HEK293 (cell line): Measurements from ENCODE around the gene USP7.

ENCODE experiments used
- CTCF ChIA-PET: fragments of 350-600 bp; formaldehyde crosslinking; extraction: SDS; loops from one replicate; lab custom pipeline; 2021; ENCODE audit warnings: antibody characterized with exemption; lab: Yijun Ruan, JAX
- POLR2A ChIA-PET: fragments of 300-600 bp; formaldehyde crosslinking; extraction: SDS; loops from one replicate; lab custom pipeline; 2020; ENCODE audit warnings: antibody characterized with exemption, inconsistent platforms; lab: Yijun Ruan, JAX
- H3K27ac ChIP-seq: fragments of 200-500 bp; sonication (Bioruptor generic); 2 replicates; pipeline ENCODE4 v1.5.1; 2014; ENCODE audit warnings: low read depth, low read length, control low read depth, inconsistent platforms; ENCODE audit errors: extremely low read depth
- H3K36me3 ChIP-seq, 2 experiments: fragments of 200-500 bp in 1 of 2; sonication (Bioruptor generic) in 1 of 2; 1 replicate in 1 of 2; 2 replicates in 1 of 2; pipeline ENCODE4 v1.5.1; 2014 to 2017; ENCODE audit warnings: inconsistent platforms in 2 of 2, low read length in 2 of 2; ENCODE audit not compliant: control insufficient read depth in 2 of 2, insufficient read depth in 1 of 2
- H3K4me1 ChIP-seq: fragments of 200-500 bp; sonication (Bioruptor generic); 2 replicates; pipeline ENCODE4 v1.5.1; 2014; ENCODE audit warnings: mild to moderate bottlenecking, low read length, inconsistent platforms; ENCODE audit not compliant: control insufficient read depth, insufficient read depth
- H3K4me3 ChIP-seq: 2 replicates; pipeline ENCODE4 v1.5.1; 2011; ENCODE audit warnings: low read depth, mild to moderate bottlenecking, control low read depth, low read length, moderate library complexity
- H3K9me3 ChIP-seq: fragments of 200-500 bp; sonication (Bioruptor generic); 2 replicates; pipeline ENCODE4 v1.5.1; 2014; ENCODE audit warnings: low read depth, low read length, inconsistent platforms; ENCODE audit not compliant: control insufficient read depth, insufficient read depth
- MZF1 ChIP-seq: fragments of 450-650 bp; formaldehyde crosslinking; IDR thresholded peaks from 2 replicates; pipeline ENCODE4 v1.5.1; 2017; ENCODE audit warnings: missing biosample characterization, missing genetic modification characterization, borderline replicate concordance
- PRDM10 ChIP-seq: fragments of 450-650 bp; formaldehyde crosslinking; IDR thresholded peaks from 2 replicates; pipeline ENCODE4 v1.5.1; 2016; ENCODE audit warnings: missing biosample characterization, missing genetic modification characterization
- SALL2 ChIP-seq: fragments of 450-650 bp; formaldehyde crosslinking; IDR thresholded peaks from 2 replicates; pipeline ENCODE4 v1.5.0; 2017; ENCODE audit warnings: missing biosample characterization, mild to moderate bottlenecking, missing genetic modification characterization, borderline replicate concordance
- ZFP37 ChIP-seq: fragments of 450-650 bp; formaldehyde crosslinking; IDR thresholded peaks from 2 replicates; pipeline ENCODE4 v1.5.1; 2016; ENCODE audit warnings: missing biosample characterization, missing genetic modification characterization
- ZNF132 ChIP-seq: fragments of 450-650 bp; formaldehyde crosslinking; IDR thresholded peaks from 2 replicates; pipeline ENCODE4 v1.5.1; 2017; ENCODE audit warnings: missing biosample characterization, missing genetic modification characterization, borderline replicate concordance
- ZNF148 ChIP-seq: fragments of 450-650 bp; formaldehyde crosslinking; IDR thresholded peaks from 2 replicates; pipeline ENCODE4 v1.5.0; 2017; ENCODE audit warnings: missing biosample characterization, missing genetic modification characterization, borderline replicate concordance
- ZNF398 ChIP-seq: fragments of 450-650 bp; formaldehyde crosslinking; IDR thresholded peaks from 2 replicates; pipeline ENCODE4 v1.5.1; 2017; ENCODE audit warnings: missing biosample characterization, missing genetic modification characterization
- ZNF530 ChIP-seq: fragments of 450-650 bp; formaldehyde crosslinking; IDR thresholded peaks from 2 replicates; pipeline ENCODE4 v1.5.1; 2016; ENCODE audit warnings: low read depth, missing biosample characterization, missing genetic modification characterization
- ZNF585B ChIP-seq: fragments of 450-650 bp; formaldehyde crosslinking; IDR thresholded peaks from 2 replicates; pipeline ENCODE4 v1.5.1; 2016; ENCODE audit warnings: missing biosample characterization, missing genetic modification characterization
- ZNF660 ChIP-seq: fragments of 450-650 bp; IDR thresholded peaks from 2 replicates; pipeline ENCODE4 v1.5.1; 2018; ENCODE audit warnings: missing biosample characterization, mild to moderate bottlenecking, missing genetic modification characterization
- ZNF76 ChIP-seq: fragments of 450-650 bp; formaldehyde crosslinking; IDR thresholded peaks from 2 replicates; pipeline ENCODE4; 2016; ENCODE audit warnings: low read depth, missing biosample characterization, missing genetic modification characterization, borderline replicate concordance
- ZSCAN4 ChIP-seq: fragments of 450-650 bp; formaldehyde crosslinking; IDR thresholded peaks from 2 replicates; pipeline ENCODE4 v1.5.1; 2017; ENCODE audit warnings: missing biosample characterization, missing genetic modification characterization

The USP7 gene

GRCh38 chr16:8859913-8860881, 103.5 kb downstream of the USP7 start:
- H3K9me3 ChIP-seq: no peaks in the 10 kb centered on the region
- H3K4me1 ChIP-seq: peaks cover 8% of the 10 kb centered on the region
- no peak overlapping the region for H3K4me3 ChIP-seq
- POLR2A ChIA-PET: no interaction called here
- no peak for TF ChIP-seq MZF1 (tag by site-specific recombination)
- TF ChIP-seq ZNF660 (tag by site-specific recombination): no peak
- no peak for TF ChIP-seq ZFP37 (tag by site-specific recombination)
- TF ChIP-seq ZNF132 (tag by site-specific recombination): no peak
- TF ChIP-seq ZSCAN4 (tag by site-specific recombination): no peak
- TF ChIP-seq ZNF585B: no peak
- TF ChIP-seq PRDM10 (tag by site-specific recombination): no peak
- no peak for TF ChIP-seq ZNF398
- no peak for TF ChIP-seq ZNF76 (tag by site-specific recombination)
- TF ChIP-seq SALL2 (tag by site-specific recombination): no peak
- TF ChIP-seq ZNF148 (tag by site-specific recombination): no peak
- TF ChIP-seq ZNF530 (tag by site-specific recombination): no peak
- TF ChIP-seq, all 188 proteins: peak for 0
- Histone ChIP-seq H3K36me3 (peaks cover 0 to 46% of the 10 kb centered on the region in 2 experiments; a peak in 2 of 3 replicates), H3K27ac (no peak overlapping the region)
- CTCF ChIA-PET: interaction anchor here (0.8 kb wide), 1 partner anchor 19 kb away, joined by 6 read pairs; no protein-coding TSS in a partner anchor
